Activated naive CD8-positive, alpha-beta T cell (primary cell): ENCODE measurements around the gene HLX.

Experiments used
- H3K27ac Mint-ChIP-seq: one replicate; pipeline ENCODE4 v1.8.0; 2021; ENCODE audit warnings: mixed read lengths
- H3K27me3 Mint-ChIP-seq: one replicate; pipeline ENCODE4 v1.8.0; 2021; ENCODE audit warnings: mixed read lengths
- H3K36me3 Mint-ChIP-seq: one replicate; pipeline ENCODE4 v1.8.0; 2021; ENCODE audit warnings: mixed read lengths
- H3K4me1 Mint-ChIP-seq: one replicate; pipeline ENCODE4 v1.8.0; 2021; ENCODE audit warnings: low read depth, mixed read lengths
- H3K4me3 Mint-ChIP-seq: one replicate; pipeline ENCODE4 v1.8.0; 2021; ENCODE audit warnings: mild to moderate bottlenecking, mixed read lengths
- H3K9me3 Mint-ChIP-seq: one replicate; pipeline ENCODE4 v1.8.0; 2021; ENCODE audit warnings: low read depth, mixed read lengths

HLX gene

DNA sequence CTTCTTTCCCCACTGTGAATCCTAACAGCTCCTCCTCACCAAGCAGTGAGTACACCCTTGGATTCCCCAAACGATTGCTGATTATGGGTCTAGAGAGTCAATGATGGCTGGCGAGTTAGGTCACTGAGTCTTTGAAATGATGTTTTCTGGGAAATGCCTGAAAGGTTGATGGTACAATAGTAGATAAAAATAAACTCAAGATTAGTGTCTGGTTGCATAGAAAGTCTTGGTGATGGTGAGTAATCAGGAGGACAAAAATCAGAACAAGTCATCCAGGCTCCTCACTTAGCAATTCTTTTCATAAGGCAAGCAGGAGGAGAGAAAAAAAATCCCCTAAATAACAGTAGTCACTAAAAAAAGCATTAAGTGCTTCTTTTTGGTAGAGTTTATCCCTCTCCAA is 22.6 kb downstream of the HLX start:
- Mint-ChIP-seq H3K36me3 (no peaks in the 10 kb centered on the region), H3K4me1 (no peaks in the 10 kb centered on the region), H3K27me3 (peaks cover 10% of the 10 kb centered on the region), H3K27ac (no peak overlapping the region), H3K4me3 (no peak overlapping the region), H3K9me3 (no peaks in the 10 kb centered on the region)

DNA sequence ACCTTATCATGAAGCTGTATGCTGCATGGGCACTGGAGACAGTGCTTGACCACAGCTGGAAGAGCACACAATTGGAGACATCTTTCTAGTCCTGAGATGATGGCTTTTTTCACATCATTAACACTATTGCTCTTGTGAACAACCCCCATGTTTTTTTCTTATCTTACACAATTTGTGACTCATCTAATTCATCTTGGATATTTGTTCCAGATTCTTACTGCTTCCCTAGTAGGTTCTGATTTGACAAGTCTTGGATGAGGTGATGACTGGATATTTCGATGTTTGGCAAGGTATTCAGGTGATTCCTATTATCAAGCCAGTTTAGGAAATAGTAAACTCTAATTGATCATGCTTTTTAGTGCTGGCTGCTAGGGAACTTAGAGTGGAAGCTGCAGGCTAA is 23.7 kb downstream of the HLX start:
- Mint-ChIP-seq H3K4me1 (no peaks in the 10 kb centered on the region), H3K27me3 (peaks cover 13% of the 10 kb centered on the region), H3K36me3 (no peaks in the 10 kb centered on the region), H3K4me3 (no peak overlapping the region), H3K27ac (no peak overlapping the region), H3K9me3 (no peaks in the 10 kb centered on the region)

DNA sequence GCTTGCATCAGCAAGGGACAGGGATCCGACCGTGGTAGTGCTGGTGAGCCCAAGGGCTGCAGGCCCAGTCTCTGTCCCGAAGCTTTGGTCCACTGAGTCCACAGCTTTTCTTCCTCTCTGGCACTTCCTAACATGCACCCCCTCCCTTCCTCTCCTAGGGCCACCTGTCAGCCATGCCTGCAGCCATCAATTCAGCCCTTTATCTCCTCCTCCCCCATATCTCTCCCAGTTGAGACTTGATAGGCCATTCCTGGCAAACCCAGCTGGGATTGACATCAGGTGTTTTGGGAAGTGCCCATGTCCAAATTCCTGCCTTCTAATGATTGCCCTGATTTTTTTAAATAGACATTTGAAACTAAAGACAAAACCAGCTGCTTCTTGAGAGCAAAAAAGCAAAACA is 25.6 kb downstream of the HLX start:
- H3K9me3 Mint-ChIP-seq, result no peaks in the 10 kb centered on the region
- no peaks in the 10 kb centered on the region for H3K4me1 Mint-ChIP-seq
- no peaks in the 10 kb centered on the region for H3K36me3 Mint-ChIP-seq
- no peak overlapping the region for H3K4me3 Mint-ChIP-seq
- H3K27me3 Mint-ChIP-seq, result peaks cover 17% of the 10 kb centered on the region
- H3K27ac Mint-ChIP-seq, result no peak overlapping the region

DNA sequence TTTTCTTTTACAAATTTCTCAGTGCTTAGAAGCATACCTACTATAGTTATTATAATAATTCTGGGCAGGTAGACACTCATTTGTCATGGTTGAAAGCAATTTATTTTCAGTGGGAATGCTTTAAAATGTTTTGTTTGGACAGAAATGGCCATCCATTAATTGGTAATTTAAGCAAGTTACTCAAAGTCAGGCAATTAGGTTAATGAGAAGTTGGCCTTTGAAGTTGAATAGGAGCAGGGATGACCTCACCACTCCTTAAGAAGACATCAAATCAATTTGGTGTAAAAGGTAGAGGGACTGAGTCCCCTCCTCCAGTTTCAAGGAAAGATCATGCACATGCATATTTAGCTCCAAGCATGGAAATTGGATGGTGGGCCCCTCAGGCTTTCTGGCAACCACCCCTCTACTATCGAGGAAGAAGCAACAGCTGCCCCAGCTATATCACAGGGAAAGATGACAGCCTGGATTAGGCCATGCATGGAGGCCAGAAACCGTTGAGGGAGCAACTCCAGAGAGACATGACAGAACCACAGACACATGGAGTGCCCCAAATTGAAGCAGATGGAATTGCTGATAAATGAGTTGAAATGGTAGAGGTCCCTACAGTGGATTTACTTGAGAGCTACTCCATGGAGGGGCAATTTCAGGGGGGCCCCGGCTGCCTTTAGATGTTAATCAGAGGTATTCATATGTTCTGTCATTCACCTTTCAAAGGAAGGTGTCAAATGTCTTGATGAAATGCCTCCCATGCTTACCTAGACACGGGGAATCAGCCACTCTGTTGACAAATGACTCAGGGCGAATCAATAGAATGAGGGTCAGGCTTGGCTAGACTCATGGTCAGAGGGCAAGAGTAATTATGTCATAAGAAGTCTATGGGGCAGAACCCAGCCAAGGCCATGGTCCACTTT is 26.7 kb downstream of the HLX start:
- H3K36me3 Mint-ChIP-seq, result no peaks in the 10 kb centered on the region
- H3K9me3 Mint-ChIP-seq, result no peaks in the 10 kb centered on the region
- no peak overlapping the region for H3K4me3 Mint-ChIP-seq
- H3K27me3 Mint-ChIP-seq, result peaks cover 16% of the 10 kb centered on the region
- no peaks in the 10 kb centered on the region for H3K4me1 Mint-ChIP-seq
- no peak overlapping the region for H3K27ac Mint-ChIP-seq

DNA sequence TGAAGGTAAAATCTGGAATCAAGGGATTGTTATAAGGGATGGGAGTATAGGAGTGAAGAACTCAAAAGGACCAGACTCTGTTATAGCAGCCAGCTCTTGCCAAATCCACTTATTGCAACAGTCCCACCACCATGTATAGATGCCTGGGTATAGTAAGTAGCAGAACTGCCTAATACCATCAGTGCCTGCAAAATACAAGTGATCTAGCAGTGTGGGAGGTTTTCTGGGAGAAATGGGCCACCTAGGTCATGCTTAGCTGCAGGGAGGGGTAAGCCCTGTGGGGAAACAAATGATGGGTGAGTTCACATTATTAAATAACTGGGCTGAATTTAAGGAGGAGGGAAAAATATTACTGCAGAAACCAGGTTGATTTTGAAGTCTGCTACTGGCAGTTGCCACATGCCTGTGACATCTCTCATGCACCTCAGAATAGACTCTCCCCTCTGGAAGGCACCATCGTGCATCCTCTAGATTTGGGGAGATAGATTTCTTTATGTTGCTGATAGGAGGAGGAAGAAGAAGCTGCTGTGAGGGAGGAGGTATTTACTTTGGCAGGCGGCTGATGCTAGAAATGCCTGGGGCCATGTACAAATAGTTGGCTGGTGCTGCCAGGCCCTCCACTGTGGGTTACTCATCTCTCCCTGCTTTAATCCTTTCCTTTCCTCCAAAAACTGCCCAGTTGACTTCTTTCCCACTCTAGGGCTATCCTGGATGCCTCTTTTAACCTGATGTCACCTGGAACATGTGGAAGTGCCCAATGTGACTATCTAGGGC is 27.5 kb downstream of the HLX start:
- Mint-ChIP-seq H3K9me3 (no peaks in the 10 kb centered on the region), H3K27ac (no peak overlapping the region), H3K4me3 (no peak overlapping the region), H3K27me3 (peaks cover 15% of the 10 kb centered on the region), H3K4me1 (no peaks in the 10 kb centered on the region), H3K36me3 (no peaks in the 10 kb centered on the region)

DNA sequence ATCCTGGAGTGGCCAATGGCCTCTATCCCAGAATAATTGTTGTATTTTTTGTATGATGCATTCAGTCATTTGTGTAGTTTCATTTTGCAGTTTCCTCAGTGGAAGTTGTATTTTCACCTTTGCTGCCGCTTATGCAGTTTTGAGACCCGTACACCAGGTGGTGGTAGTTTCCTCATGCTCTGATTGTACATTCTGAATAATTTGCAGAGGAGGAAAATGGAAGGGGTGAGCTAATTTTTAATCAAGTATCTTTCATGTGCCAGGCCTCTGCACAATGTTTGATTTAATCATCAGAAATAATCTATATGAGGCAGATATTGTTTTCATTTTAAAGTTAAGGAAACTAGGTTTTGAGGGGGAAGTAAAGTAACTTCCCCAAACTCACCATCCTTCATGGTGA is 29.5 kb downstream of the HLX start:
- peaks cover 15% of the 10 kb centered on the region for H3K27me3 Mint-ChIP-seq
- H3K4me3 Mint-ChIP-seq, result no peak overlapping the region
- H3K4me1 Mint-ChIP-seq, result no peaks in the 10 kb centered on the region
- no peaks in the 10 kb centered on the region for H3K36me3 Mint-ChIP-seq
- no peak overlapping the region for H3K27ac Mint-ChIP-seq
- no peaks in the 10 kb centered on the region for H3K9me3 Mint-ChIP-seq

DNA sequence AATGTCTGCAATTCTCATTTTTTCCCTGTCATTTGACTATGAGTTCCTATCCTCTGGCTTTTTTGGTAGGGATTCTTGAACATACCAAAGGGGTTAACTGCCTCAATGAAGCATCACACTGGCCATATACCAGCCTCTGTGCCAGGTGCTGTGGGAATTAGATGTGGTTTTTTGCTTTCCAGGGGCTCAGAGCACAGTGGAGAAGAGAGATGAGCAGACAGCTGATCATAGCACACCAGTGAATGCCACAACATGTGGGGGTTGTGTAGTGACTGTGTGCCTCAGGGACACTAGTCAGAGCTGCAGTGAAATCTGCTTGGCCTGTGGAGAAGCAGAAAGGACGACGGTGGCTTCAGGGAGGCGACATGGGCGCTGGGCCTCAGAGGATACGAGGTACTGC is 30.8 kb downstream of the HLX start:
- H3K4me1 Mint-ChIP-seq, result no peaks in the 10 kb centered on the region

DNA sequence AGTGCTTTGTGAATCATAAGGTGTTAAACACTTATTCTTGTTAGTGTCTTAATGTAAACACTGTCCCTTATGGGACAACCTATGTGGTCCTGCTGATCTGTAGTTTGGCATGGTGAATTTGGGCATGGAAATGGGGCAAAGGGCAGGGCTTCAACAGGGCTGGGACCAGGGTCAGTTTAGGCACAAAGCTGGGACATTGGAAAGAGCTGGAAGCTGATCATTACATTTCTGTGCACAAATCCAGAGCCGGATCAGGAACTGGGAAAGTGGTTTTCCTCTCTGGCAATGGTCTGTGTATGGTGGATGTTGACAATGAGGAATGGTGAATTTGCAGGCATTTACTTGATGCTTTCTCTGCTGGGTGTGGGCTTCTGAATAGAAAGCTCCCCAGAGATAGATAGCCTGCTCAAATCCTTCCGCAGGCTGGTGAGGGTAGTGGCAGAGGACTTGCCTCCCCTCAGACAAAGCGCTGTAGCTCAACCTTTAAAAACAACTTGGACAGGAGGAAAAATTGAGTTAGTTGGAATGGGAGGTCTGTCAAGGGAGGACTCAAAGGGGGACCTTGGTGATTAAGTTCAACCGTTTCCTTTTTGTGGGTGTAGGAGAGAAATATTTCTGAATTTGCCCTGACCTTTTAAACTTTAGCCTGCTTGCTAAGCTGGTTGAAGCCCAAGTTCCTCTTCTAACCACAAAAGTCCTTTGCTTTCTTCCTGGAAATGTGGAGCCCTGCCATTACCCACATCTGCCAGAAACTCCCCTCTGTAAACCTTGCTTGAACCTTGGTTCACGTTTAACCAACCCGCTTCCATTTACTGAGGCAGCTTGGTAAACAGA is 35.3 kb downstream of the HLX start:
- H3K27me3 Mint-ChIP-seq, result peaks cover 17% of the 10 kb centered on the region
- H3K4me1 Mint-ChIP-seq, result no peaks in the 10 kb centered on the region
- no peak overlapping the region for H3K27ac Mint-ChIP-seq
- no peaks in the 10 kb centered on the region for H3K9me3 Mint-ChIP-seq
- no peak overlapping the region for H3K4me3 Mint-ChIP-seq
- H3K36me3 Mint-ChIP-seq, result no peaks in the 10 kb centered on the region

More for the DNA sequence above, 30.8 kb downstream of the HLX start:
- Mint-ChIP-seq H3K4me3 (no peak overlapping the region), H3K27ac (no peak overlapping the region), H3K27me3 (peaks cover 19% of the 10 kb centered on the region), H3K36me3 (no peaks in the 10 kb centered on the region), H3K9me3 (no peaks in the 10 kb centered on the region)

DNA sequence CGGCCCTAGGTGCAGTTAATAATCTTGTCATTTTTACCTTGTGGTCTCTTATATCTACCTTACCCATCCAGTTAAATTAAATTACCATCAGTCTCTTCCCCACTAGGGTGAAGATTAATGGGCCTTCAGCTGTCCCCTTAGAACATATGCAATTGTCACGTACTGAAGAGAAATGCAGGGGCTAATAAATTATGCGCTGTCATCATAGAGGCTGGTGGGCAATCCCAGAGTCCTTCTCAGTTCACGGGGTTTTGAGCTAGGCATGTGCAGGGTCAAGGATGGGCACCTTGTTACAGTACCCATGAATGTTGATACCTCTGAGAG is 35.8 kb downstream of the HLX start:
- Mint-ChIP-seq H3K4me3 (no peak overlapping the region), H3K9me3 (no peaks in the 10 kb centered on the region), H3K36me3 (no peaks in the 10 kb centered on the region), H3K27me3 (peaks cover 17% of the 10 kb centered on the region), H3K4me1 (no peaks in the 10 kb centered on the region), H3K27ac (no peak overlapping the region)

DNA sequence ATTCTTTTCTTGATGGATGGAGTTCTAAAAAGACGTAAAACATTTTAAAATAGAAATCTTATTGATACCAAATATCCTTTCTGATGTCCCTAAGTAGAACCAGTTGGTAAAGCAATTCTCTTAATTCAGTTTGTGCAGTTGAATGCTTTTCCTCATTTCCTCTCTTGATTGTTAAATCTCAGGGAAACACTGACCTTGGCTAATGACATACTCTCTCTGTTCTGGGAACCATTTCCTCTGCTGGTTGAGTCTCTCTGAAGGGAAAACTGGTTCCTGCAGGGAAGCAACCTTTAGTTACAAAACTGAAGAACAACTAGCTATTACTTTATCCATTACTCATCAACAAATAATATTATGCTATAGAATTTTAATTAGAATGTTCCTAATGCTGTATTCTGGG is 36.7 kb downstream of the HLX start:
- H3K27ac Mint-ChIP-seq, result no peak overlapping the region
- peaks cover 18% of the 10 kb centered on the region for H3K27me3 Mint-ChIP-seq
- H3K4me1 Mint-ChIP-seq, result no peaks in the 10 kb centered on the region
- H3K9me3 Mint-ChIP-seq, result no peaks in the 10 kb centered on the region
- H3K36me3 Mint-ChIP-seq, result no peaks in the 10 kb centered on the region
- H3K4me3 Mint-ChIP-seq, result no peak overlapping the region

DNA sequence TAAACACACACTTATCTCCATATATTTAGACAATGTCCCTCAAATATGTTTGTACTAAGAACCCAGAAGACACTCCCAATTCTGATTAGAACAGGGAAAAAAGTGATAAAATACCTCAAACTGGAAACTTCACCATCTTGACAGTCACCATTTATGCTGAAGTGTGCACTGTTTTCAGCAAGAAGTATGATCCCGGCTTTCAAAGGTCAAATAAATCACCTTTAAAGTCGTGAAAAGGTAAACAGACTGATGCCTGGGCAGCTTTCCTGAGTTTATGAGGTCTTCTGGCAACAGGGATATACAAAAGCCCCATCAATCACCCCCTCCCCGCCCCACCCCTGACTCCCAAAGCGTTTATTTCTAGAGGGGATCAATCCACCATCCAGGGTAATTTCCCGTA is 37.9 kb downstream of the HLX start:
- Mint-ChIP-seq H3K9me3 (no peaks in the 10 kb centered on the region), H3K27ac (no peak overlapping the region), H3K4me3 (no peak overlapping the region), H3K27me3 (peaks cover 20% of the 10 kb centered on the region), H3K36me3 (no peaks in the 10 kb centered on the region), H3K4me1 (no peaks in the 10 kb centered on the region)

DNA sequence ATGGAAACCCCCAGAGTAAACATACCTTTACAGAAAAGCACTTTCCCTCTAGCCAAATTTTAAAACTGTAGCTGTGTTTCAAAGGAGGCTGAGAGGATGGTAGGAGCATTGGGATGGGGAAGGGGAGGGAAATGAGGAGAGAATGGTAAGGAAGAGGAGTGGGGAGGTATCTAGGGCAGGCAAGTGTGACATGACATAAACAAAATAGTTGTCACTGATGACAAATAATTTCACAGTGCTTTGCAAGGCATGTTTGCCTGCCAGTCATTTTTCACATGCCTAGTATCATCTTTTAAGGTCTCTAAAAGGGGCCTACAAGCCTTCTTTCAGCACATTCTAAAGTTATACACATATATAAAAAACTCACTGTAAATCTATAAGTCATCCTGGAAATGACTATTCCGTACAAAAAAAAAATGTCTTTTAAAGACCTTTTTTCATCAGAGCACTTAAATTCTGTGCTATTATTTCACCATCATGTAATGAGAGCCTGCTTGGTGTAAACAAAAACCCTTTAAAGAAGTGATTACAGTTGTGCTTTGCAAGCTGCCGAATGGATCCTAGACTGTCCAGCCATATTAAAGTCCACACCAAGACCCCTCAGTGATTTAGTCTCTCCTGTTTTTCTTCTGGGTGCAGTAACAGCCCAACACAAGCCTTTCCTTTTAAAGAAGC is 38.4 kb downstream of the HLX start:
- no peak overlapping the region for H3K4me3 Mint-ChIP-seq
- no peaks in the 10 kb centered on the region for H3K36me3 Mint-ChIP-seq

DNA sequence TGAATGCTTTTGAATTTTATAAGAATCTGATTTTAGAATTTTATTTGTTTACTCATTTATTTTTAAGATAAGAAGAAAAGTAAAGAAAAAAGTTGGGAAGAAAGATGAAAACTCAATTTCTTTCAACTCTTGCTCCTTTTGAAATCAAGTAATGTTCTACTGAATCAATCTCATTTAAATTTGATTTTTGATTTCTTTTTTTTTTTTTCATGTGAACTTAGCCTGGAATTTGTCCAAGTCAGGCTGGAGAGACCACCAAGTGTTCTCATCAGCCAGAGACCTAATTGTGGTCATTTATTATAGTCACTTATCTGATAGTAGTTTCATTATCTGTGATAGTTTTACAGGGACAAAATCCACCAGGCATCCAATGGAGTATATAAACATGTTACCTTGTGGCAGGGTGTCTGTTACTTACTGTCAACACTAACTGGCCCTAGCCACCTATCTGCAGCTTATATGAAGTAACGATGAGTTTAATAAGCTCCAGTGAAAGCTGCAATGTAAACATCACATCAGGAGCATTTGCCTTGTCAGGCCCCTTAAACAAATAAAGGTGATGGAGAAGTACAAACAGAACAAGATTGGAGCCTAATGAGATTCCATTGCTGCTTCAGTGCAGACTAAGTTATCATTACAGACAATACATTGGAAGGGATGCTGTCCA is 39.2 kb downstream of the HLX start:
- H3K27me3 Mint-ChIP-seq, result peaks cover 22% of the 10 kb centered on the region
- H3K9me3 Mint-ChIP-seq, result no peaks in the 10 kb centered on the region
- no peak overlapping the region for H3K27ac Mint-ChIP-seq
- H3K4me1 Mint-ChIP-seq, result no peaks in the 10 kb centered on the region
- no peaks in the 10 kb centered on the region for H3K36me3 Mint-ChIP-seq
- H3K4me3 Mint-ChIP-seq, result no peak overlapping the region

More for the DNA sequence above, 38.4 kb downstream of the HLX start:
- Mint-ChIP-seq H3K27ac (no peak overlapping the region), H3K27me3 (peaks cover 22% of the 10 kb centered on the region), H3K4me1 (no peaks in the 10 kb centered on the region), H3K9me3 (no peaks in the 10 kb centered on the region)

DNA sequence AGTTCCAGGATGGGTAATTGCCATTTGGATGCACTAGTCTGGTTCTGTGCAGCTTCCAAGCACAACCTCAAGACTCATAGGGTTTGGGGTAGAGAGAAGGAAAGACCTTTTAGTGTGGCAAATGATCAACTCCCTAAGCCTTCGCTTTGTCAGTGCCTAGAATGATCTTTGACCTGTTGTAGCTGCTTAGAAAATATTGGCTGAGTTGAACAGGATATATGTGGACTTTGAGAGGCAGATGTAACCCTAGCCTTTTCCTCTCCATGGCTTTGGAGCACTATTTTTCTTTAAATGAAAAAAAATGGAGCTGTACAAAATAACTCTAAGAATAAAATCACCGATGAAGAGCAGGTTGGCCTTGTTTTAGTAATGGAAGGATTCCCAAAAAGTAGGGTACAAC is 41.7 kb downstream of the HLX start:
- Mint-ChIP-seq H3K27ac (no peak overlapping the region), H3K4me3 (no peak overlapping the region), H3K27me3 (peaks cover 13% of the 10 kb centered on the region), H3K4me1 (no peaks in the 10 kb centered on the region), H3K36me3 (no peaks in the 10 kb centered on the region), H3K9me3 (no peaks in the 10 kb centered on the region)
